Measurements from ENCODE around the gene CYTH4.

The CYTH4 gene

DNA sequence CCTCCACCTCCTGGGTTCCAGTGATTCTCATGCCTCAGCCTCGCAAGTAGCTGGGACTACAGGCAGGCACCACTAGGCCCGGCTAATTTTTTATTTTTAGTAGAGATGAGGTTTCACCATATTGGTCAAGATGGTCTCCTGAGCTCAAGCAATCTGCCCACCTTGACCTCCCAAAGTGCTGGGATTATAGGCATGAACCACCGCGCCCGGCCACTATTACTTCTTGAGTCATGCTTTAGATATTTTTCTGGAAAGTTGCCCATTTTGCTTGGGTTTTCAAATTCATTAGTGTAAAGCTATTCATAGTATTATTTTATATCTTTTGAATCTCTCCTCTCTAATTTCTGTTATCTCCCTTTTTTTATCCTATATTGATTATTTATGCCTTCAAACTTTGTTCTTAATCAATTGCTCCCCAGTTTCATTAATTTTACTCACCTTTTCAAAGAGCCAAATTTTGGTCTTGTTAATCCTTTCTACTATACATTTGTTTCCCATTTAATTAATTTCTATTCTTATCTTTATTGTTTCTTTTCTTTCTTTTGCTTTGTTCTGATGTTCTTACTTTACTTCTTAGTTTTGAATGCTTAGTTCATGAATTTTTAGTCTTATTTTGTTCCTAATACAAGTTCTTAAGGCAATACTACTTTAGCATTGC is 28.0 kb upstream of the CYTH4 start:
- no peak for DNase-seq (ENCODE audit: low spot score)
- TF ChIP-seq, protein P1, sequence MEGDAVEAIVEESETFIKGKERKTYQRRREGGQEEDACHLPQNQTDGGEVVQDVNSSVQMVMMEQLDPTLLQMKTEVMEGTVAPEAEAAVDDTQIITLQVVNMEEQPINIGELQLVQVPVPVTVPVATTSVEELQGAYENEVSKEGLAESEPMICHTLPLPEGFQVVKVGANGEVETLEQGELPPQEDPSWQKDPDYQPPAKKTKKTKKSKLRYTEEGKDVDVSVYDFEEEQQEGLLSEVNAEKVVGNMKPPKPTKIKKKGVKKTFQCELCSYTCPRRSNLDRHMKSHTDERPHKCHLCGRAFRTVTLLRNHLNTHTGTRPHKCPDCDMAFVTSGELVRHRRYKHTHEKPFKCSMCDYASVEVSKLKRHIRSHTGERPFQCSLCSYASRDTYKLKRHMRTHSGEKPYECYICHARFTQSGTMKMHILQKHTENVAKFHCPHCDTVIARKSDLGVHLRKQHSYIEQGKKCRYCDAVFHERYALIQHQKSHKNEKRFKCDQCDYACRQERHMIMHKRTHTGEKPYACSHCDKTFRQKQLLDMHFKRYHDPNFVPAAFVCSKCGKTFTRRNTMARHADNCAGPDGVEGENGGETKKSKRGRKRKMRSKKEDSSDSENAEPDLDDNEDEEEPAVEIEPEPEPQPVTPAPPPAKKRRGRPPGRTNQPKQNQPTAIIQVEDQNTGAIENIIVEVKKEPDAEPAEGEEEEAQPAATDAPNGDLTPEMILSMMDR (IDR thresholded peaks at IDR 0.05; ENCODE audit: extremely low read depth, missing control alignments), result no peak

DNA sequence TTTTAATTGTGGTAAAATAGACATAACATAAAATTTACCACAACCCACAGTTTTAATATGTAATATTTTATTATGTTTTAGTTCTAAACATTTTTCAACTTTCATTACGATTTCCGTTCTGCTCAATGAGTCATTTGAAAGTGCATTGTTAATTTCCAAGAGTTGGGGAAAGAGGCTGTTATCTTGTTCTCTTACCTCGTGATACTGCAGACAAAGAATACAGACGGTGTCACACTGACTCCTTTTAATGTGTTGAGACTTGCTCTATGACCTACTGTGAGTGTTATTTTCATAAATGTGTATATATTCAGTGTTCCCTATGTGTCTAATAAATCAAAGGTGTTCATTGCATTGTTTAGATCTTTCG is 27.5 kb upstream of the CYTH4 start:
- TF ChIP-seq, protein P1 (IDR thresholded peaks at IDR 0.05; ENCODE audit: extremely low read depth, missing control alignments), result no peak
- no peak for DNase-seq (ENCODE audit: low spot score)

DNA sequence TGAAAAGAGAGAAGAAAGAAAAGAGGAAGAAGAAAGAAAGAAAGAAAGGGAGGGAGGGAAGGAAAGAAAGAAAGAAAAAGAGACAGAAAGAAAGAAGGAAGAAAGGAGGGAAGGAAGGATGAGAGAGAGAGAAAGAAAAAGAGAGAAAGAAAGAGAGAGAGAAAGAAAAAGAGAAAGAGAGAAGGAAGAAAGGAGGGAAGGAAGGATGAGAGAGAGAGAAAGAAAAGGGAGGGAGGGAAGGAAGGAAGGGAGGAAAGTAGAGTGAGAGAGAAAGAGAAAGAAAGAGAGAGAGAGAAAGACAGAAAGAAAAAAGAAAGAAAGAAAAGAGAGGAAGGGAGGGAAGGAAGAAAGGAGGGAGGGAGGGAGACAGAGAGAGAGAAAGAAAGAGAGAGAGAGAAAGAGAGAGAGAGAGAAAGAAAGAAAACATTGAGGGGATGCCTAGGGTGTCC is 26.7 kb upstream of the CYTH4 start:
- TF ChIP-seq, protein P1 (IDR thresholded peaks at IDR 0.05; ENCODE audit: extremely low read depth, missing control alignments), result no peak
- no peak for DNase-seq (ENCODE audit: low spot score)

DNA sequence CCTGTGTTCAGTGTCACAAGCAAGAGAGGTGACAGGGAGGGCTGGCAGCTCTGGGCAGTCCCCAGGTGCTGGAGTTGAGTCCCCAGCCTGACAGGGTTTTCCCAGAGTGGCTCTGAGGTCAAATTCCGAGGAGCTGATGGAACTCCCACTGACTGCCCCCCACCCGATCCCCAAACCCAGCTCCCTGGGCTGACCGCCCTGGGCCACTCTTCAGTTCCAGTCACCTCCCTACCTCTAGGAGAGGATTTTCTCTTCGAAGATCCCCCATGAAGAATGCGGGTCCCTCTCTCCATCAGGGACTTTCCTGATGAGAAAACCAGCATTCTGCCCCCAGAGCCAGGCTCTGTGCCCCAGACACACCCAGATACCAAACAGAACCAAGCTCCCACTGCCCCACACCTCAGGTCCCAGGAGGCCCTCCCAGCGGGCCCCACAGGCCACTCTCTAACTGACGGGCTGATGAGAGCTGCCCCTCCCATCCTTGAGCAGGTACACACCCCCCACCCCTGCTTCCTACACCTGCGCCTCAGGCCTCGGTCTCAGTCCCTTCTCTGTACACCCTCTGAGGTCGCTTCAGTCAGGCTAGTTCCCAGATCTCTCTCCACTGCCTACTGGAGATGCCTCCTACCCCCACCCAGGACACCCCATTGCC is 26.1 kb upstream of the CYTH4 start:
- TF ChIP-seq, protein P1 (IDR thresholded peaks at IDR 0.05; ENCODE audit: extremely low read depth, missing control alignments), result no peak

DNA sequence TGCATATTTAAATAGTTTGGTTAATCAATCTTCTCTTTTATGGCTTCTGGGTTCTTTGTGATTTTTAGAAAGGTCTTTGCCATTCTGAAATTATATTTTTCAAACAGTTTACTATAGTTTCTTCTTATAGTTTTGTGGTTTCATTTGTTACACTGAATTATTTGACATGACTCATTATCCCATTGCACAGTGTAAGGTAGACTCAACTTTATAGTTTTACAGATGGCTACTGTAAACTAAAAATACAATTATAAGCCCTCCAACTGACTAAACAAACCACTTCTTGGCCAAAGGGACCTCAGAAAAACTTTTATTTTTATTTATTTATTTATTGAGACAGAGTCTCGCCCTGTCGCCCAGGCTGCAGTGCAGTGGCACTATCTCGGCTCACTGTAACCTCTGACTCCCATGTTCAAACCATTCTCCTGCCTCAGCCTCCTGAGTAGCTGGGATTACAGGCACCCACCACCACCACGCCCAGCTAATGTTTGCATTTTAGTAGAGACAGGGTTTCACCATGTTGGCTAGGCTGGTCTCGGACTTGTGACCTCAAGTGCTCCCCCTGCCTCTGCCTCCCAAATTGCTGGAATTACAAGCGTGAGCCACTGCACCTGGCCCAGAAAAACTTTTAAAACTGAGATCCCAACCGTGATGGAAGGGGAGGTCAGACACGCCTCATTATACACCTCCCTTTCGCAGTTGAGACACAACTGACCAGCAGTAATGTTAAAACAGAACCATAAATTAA is 24.1 kb upstream of the CYTH4 start:
- TF ChIP-seq, protein P1 (IDR thresholded peaks at IDR 0.05; ENCODE audit: extremely low read depth, missing control alignments), result no peak
- no peak for DNase-seq (ENCODE audit: low spot score)

More for the DNA sequence above, 26.1 kb upstream of the CYTH4 start:
- no peak for DNase-seq (ENCODE audit: low spot score)

DNA sequence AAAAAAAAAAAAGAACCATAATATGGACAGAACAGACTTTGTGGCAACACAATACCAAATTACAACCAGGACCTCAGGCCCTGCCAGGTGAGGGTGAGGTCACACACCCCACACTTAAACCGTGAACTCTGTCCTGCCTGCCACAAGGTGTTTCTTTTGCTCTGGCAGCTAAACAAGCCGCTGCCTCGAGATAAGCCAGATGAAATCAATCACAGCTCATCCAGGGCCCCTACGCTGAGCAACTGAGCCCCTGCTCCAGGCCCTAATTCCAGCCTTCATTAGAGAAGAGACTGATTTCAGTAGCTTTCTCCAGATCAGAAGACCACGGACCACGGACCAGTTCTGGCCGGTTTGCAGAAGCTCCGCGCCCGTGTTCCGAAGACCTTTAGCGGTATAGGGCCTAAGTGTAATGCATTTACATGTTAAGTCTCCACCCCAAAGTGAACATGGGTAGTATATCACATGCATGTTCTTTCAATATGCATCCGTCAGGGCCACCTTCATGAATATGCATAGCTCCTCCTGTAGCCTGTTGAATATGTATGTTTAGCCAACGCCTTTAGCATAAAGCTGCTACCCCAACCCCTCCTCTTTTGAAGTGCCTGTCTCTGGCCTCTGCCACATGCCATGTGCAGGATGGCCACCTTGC is 23.4 kb upstream of the CYTH4 start:
- TF ChIP-seq, protein P1 (IDR thresholded peaks at IDR 0.05; ENCODE audit: extremely low read depth, missing control alignments), result no peak
- DNase-seq (ENCODE audit: low spot score), result no peak
